Upper lobe of left lung (tissue), 4 donors: ENCODE results near the gene KREMEN2.

Source experiments
- CTCF ChIP-seq, 6 experiments: fragments of 450-650 bp in 4 of 6; fragments of 200-600 bp in 2 of 6; sonication (generic) in 2 of 6; IDR thresholded peaks; one replicate each; pipeline ENCODE4 v1.5.1; 2016 to 2019; ENCODE audit warnings: antibody characterized with exemption in 6 of 6
- POLR2AphosphoS5 ChIP-seq, 2 donors: sonication (generic); formaldehyde crosslinking; IDR thresholded peaks; one replicate each; pipeline ENCODE4 v1.5.1; 2017; ENCODE audit warnings: antibody characterized with exemption in 2 of 2

- TF ChIP-seq CTCF (IDR thresholded peaks at IDR 0.05) (peak in 4 of 6 experiments; percentile 35 to 88 (median 53)), POLR2AphosphoS5 (IDR thresholded peaks at IDR 0.05) (peak in 1 of 2 donors; percentile 41)
Measured at GRCh38 chr16:3003582-3004270, 39.7 kb downstream of the KREMEN2 start.
